GM19351 (cell line): Measurements from ENCODE around the gene LETM1.
A peak's percentile ranks its signal among the peaks of the same experiment; 100 is the strongest.

Source experiments
- ATAC-seq: cut with Tn5 transposase; IDR thresholded peaks from one replicate; pipeline ENCODE4 v1.9.1; 2021; ENCODE audit warnings: mild to moderate bottlenecking, moderate library complexity; ENCODE audit not compliant: unreplicated experiment

LETM1 gene

DNA sequence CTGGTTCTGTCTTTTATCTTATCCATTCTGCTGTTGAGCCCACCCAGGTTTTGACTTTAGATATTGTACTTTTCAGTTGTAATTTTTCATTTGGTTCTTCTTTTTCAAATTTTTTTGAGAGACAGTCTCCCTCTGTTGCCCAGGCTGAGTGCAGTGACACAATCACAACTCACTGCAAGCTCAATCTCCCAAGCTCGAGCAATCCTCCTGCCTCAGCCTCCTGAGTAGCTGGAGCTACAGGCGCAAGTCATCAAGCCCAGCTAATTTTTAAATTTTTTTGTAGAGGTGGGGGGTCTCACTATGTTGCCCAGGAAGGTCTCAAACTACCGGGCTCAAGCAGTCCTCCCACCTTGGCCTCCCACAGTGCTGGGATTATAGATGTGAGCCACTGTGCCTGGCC lies 25.7 kb downstream of the LETM1 start:
- no peak for ATAC-seq

DNA sequence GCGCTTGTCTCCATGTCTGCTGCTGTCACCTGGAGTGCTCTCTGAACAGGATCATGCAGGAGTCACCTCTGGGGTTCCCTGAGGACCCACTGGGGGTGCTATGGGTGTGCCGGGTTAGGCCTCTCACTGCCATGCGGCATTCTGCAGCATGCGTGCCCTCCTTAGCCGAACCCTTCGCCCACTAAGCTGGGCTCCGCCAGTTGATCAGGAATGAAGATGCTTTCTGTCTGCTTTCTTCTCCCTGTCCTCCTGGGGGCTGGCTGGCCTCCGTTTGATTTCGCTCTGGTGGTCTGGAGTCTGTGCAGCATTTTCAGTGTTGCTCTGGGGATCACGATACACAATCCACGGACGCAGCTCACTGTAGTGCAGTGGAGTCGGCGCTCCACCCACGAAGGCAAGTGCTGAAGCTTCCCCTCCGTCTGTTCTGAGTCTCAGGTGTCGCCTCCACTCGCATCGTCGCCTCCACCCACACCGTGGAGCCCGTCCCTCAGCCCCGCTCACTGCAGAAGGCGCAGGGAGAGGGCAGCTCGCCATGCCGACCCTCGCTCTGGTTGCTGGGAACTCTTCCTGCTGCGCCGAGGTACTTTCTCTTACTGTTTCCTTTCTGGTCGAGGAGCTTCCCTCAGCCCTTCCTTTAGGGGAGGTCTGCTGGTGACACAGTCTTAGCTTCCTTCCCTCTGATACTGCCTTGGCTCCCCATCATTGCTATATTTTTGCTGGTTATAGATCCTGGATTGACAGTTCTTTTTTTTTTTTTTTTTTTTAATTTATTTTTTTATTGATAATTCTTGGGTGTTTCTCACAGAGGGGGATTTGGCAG lies 29.2 kb downstream of the LETM1 start:
- ATAC-seq = no peak

GRCh38 chr4:1825326-1825725 lies 30.6 kb downstream of the LETM1 start:
- no peak for ATAC-seq

- no peak for ATAC-seq
Measured at GRCh38 chr4:1824746-1825145, 31.2 kb downstream of the LETM1 start.

DNA sequence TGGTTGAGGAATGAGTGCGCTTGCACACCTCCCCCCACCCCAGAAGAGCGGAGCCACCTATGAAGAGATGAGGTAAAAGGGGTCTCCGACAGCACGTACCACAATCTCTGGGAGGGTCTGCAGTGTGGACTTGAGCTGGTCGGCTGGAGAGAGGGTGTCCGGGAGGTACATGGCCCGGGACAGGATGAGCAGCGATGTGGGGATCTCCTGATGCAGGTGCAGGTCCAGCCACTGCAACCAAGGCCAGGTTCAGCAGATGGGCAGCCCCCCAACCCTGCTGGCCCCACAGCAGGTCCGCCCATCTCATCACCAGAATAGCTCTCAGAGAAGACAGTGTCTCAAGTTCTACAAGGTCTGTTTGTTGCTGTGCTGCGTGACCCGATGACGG lies 32.4 kb downstream of the LETM1 start:
- no peak for ATAC-seq

DNA sequence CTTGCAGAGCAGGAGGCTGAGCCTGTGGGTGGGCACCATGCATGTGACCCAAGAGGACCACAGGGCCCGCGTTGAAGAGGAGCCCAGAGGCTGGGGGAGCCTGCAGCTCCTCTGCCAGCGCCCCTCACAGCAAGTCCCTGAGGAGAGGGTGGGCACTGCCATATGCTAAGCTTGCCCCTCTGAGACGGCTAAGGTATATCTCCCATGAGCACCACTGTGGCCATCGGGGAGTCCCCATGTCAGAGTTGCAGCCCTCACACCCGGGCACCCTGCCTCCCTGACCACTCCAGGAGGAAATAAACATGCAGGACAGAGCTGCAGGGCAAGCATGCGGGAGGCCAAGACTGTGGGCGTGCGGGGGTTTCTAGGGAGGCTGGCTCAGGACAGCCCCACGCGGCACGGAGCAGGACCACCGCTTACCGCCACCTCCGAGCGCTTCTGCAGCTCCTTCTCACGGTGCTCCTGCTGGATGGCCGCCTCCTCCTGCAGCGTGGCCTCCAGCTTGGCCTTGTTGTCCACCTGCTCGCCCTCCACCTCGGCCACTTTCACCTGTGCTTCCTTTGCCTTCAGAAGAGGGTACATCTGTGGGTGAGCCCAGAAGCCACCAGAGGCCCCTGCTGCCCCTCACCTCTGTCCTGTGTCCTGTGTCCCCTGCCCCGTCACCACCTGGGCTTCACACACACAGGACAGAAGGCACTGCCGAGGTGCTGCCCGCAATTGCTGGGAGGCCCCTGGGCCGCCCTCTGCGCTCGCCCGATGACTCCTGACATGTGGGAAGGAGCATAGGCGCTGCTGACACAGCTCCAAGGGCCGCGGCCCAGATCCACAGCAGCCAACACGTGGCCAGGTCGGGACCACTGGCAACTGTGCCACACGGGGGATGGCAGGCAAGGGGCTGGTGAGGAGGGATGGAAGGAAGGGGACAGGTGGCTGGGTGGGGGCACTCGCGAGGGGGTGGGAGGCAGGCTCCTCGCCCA lies 33.1 kb downstream of the LETM1 start:
- no peak for ATAC-seq

GRCh38 chr4:1821679-1822567 lies 34.0 kb downstream of the LETM1 start:
- ATAC-seq = no peak

DNA sequence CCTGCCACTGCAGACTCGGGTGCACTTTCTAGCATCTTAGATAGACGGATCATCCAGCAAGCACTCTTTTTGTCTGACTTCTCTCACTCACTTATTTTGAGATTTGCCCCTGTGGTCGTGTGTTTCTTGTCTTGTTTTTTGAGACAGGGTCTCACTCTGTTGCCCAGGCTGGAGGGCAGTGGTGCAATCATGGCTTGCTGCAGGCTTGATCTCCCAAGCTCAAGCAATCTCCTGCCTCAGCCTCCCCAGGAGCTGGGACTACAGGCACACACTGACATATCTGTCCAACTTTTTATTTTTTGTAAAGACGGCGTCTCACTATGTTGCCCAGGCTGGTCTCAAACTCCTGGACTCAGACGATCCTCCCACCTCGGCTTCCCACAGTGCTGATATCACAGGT lies 36.1 kb downstream of the LETM1 start:
- ATAC-seq = no peak

GRCh38 chr4:1819284-1819683 lies 36.7 kb downstream of the LETM1 start:
- no peak for ATAC-seq

DNA sequence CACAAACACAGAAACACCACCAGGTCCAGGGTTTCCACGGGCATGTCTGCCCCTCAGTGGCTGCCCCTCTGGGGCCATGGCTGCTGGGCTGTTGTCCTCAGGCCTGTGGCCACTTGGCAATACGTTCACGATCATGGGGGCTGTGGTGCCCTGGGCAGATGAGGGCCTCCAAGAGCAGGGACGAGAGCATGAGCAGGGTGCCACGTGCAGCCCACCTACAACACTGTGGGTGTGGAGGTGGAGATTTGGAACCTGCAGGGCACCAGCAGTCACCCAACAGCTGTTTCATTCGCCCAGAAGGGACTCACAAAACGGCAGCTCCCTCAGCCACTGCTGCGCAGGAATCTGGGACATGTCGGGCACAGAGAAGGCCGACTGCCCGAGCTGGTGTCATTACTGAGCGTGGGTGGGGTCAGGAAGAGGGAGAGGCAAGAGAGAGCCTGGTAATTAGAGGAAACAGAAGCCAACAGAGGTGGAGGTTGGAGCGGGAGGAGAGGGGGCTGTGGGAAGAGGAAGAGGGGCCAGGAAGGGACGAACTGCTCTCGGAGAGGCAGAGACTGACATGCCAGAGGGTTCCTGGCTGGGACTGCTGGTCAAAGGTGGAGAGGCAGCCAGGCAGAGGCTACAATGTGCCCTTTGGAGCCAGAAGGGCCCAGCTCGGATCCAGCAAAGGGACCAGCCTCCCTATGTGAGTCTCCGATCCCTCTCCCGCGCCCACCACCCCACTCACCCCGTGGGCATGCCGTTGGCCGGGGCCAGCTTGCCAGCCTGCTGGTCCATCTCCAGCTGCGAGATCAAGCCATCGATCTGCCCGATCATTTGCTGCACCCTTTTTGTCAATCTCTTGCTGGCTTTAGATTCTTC lies 39.7 kb downstream of the LETM1 start:
- ATAC-seq = no peak

DNA sequence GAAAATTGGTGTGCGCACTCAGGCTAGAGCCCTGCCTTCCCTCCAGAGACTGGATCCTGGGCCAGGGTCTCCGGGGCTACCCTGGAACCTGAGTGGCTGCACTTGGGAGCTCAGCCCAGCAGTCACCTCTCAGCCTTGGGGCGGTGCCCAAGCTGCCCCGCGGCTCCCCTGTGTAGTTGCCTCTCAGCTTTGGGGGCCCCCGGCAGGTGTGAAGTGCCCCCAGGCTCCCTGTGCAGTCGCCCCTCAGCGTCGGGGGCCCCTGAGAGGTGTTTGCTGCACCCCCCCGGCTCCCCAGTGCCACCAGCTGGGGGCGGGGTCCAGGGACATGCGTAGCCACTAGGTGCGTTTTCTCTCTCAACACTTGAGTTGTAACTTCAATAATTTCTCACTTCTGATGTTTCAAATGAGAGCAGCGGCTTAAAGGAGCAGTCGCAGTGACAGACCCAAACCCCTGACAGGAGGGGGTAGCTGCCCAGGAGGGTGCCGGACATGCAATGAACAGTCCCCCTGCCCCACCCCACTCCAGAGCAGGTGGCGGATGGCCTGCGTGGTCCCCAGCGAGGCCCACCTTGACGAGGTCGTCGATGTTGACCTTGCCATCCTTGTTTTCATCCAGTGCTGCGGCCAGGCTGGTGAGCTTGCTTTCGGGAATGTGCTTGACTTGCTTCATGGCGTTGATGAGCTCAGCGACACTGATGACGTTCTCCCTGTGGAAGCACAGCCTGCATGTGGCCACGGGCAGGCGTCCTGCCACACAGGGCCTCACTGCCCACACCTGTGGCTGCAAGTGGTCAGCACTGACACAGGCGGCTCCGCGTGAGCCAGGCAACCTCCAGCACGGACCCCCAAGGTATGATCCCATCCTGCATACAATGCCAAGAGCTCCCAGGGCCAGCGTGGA lies 40.6 kb downstream of the LETM1 start:
- no peak for ATAC-seq

DNA sequence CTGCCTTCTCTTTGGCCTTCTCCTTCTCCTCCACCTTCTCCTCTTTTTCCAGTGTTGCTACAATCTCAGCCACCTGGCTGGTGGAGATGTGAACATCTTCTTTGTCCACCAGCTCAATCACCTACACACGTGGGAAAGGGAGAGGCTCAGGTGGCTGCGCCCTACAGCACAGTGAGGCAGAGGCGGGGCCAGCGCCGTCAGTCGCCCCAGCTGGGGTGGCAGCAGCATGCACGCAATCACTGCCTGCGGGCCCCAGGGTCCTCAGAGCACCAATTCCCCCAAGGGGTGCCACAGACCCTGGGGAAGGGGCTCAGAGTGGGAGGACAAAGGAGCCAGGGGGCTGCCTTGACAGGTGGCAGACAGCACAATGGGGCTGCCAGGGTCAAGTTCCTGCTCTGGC lies 41.5 kb downstream of the LETM1 start:
- no peak for ATAC-seq

- no peak for ATAC-seq
Measured at GRCh38 chr4:1813915-1814314, 42.0 kb downstream of the LETM1 start.

GRCh38 chr4:1813231-1813630 lies 42.7 kb downstream of the LETM1 start:
- no peak for ATAC-seq

- ATAC-seq = no peak
Measured at GRCh38 chr4:1812720-1813119, 43.2 kb downstream of the LETM1 start.

DNA sequence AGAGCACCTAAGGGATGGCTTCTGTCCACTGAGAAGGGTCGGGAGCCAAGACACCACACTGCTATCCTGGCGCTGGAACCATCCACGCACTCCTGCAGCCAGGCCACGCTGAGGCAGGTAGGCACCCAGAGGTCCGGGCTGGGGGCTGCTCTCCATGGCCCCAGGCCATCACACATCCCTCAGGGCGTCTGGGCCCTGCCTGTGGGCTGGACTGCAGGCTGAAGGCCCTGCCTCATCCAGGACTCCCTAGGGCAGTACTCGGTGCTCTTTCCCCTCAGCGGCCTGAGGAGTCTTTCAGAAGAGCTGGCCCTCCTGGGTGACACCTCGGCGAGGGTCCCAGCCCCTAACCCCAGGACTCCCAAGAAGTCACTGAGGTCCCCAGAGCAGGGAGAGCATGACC lies 45.2 kb downstream of the LETM1 start:
- ATAC-seq = no peak

- peak; percentile 64 for ATAC-seq
Measured at GRCh38 chr4:1809754-1810502, 46.0 kb downstream of the LETM1 start.
